Glutamatergic neuron (in vitro differentiated cells): ENCODE measurements around the gene SRMS. TPM values are rescaled to one million over a fixed set of nuclear protein-coding genes. Genes with fewer than 3 reads are reported as not detected.

ENCODE experiments used
- DNase-seq: peaks from one replicate; pipeline ENCODE4 v3.0.0; 2022
- H3K27ac Mint-ChIP-seq: one replicate; pipeline ENCODE4 v1.8.0; 2020; ENCODE audit warnings: mild to moderate bottlenecking, mixed read lengths, inconsistent platforms; ENCODE audit not compliant: unreplicated experiment
- H3K27me3 Mint-ChIP-seq: one replicate; pipeline ENCODE4 v1.8.0; 2020; ENCODE audit warnings: mild to moderate bottlenecking, moderate library complexity, mixed read lengths, inconsistent platforms; ENCODE audit not compliant: unreplicated experiment
- H3K36me3 Mint-ChIP-seq: one replicate; pipeline ENCODE4 v1.8.0; 2020; ENCODE audit warnings: mild to moderate bottlenecking, mixed read lengths, inconsistent platforms; ENCODE audit not compliant: unreplicated experiment
- H3K4me1 Mint-ChIP-seq: one replicate; pipeline ENCODE4 v1.8.0; 2020; ENCODE audit warnings: mild to moderate bottlenecking, low read depth, mixed read lengths, inconsistent platforms; ENCODE audit not compliant: unreplicated experiment
- H3K4me3 Mint-ChIP-seq: one replicate; pipeline ENCODE4 v1.8.0; 2020; ENCODE audit warnings: mild to moderate bottlenecking, mixed read lengths, inconsistent platforms; ENCODE audit not compliant: unreplicated experiment
- H3K9me3 Mint-ChIP-seq: one replicate; pipeline ENCODE4 v1.8.0; 2020; ENCODE audit warnings: mild to moderate bottlenecking, moderate library complexity, mixed read lengths, inconsistent platforms; ENCODE audit not compliant: unreplicated experiment
- CTCF ChIP-seq: fragments of 200-600 bp; sonication (generic); IDR thresholded peaks from one replicate; pipeline ENCODE4 v1.5.0; 2021; ENCODE audit not compliant: partially characterized antibody, unreplicated experiment
- total RNA-seq: library from RNA; stranded (reverse); fragmentation: NEBNext Ultra II Directional; extraction: Animal tissue kit (Norgen Biotek cat#: 25700); gene quantifications from one replicate; pipeline ENCODE4 v1.2.1, GENCODE V29; 2021; ENCODE audit not compliant: unreplicated experiment

SRMS gene
- total RNA-seq, 1 donor from 2014 or later, result not detected

GRCh38 chr20:63493563-63494020 is 54.0 kb downstream of the SRMS start:
- DNase-seq, result no peak
- Mint-ChIP-seq H3K9me3 (peaks cover 4% of the 10 kb centered on the region), H3K4me1 (no peaks in the 10 kb centered on the region), H3K27me3 (peaks cover 10% of the 10 kb centered on the region), H3K36me3 (peaks cover 14% of the 10 kb centered on the region), H3K4me3 (no peak overlapping the region), H3K27ac (no peak overlapping the region)
- TF ChIP-seq CTCF, result no peak

- H3K4me3 Mint-ChIP-seq, result no peak overlapping the region
- H3K9me3 Mint-ChIP-seq, result peaks cover 4% of the 10 kb centered on the region
- no peak for DNase-seq
- H3K4me1 Mint-ChIP-seq, result no peaks in the 10 kb centered on the region
- peaks cover 10% of the 10 kb centered on the region for H3K27me3 Mint-ChIP-seq
- no peak for TF ChIP-seq CTCF
- peaks cover 14% of the 10 kb centered on the region for H3K36me3 Mint-ChIP-seq
- peak overlapping the region; percentile 14 for H3K27ac Mint-ChIP-seq
Measured at GRCh38 chr20:63492982-63493381, 54.6 kb downstream of the SRMS start.

- no peaks in the 10 kb centered on the region for H3K4me1 Mint-ChIP-seq
- no peak for DNase-seq
- peak overlapping the region; percentile 14 for H3K27ac Mint-ChIP-seq
- H3K9me3 Mint-ChIP-seq, result peaks cover 4% of the 10 kb centered on the region
- no peak overlapping the region for H3K4me3 Mint-ChIP-seq
- no peak for TF ChIP-seq CTCF
- H3K27me3 Mint-ChIP-seq, result peaks cover 10% of the 10 kb centered on the region
- peaks cover 14% of the 10 kb centered on the region for H3K36me3 Mint-ChIP-seq
Measured at GRCh38 chr20:63492518-63492917, 55.0 kb downstream of the SRMS start.

- no peak for DNase-seq
- TF ChIP-seq CTCF, result no peak
- Mint-ChIP-seq H3K36me3 (peaks cover 14% of the 10 kb centered on the region), H3K27ac (no peak overlapping the region), H3K4me1 (no peaks in the 10 kb centered on the region), H3K27me3 (peaks cover 10% of the 10 kb centered on the region), H3K4me3 (no peak overlapping the region), H3K9me3 (peaks cover 4% of the 10 kb centered on the region)
Measured at GRCh38 chr20:63491635-63492230, 55.8 kb downstream of the SRMS start.

GRCh38 chr20:63491078-63491477 is 56.5 kb downstream of the SRMS start:
- TF ChIP-seq CTCF, result no peak
- Mint-ChIP-seq H3K27ac (no peak overlapping the region), H3K27me3 (peaks cover 10% of the 10 kb centered on the region), H3K9me3 (peaks cover 7% of the 10 kb centered on the region), H3K4me3 (no peak overlapping the region), H3K36me3 (peaks cover 14% of the 10 kb centered on the region), H3K4me1 (no peaks in the 10 kb centered on the region)
- DNase-seq, result no peak

Other genes starting within 250 kb of the SRMS start
- 165 TPM for gene CHRNA4, start 186.4 kb downstream of the SRMS start, total RNA-seq
- gene KCNQ2, start 75.1 kb downstream of the SRMS start, total RNA-seq, result 354 TPM
- 55.3 TPM for gene EEF1A2, start 48.7 kb downstream of the SRMS start, total RNA-seq
- gene PPDPF, start 27.0 kb downstream of the SRMS start, total RNA-seq, result 293 TPM
- 0.17 TPM for gene PTK6, start 10.4 kb downstream of the SRMS start, total RNA-seq
- gene FNDC11, start 6.4 kb upstream of the SRMS start, total RNA-seq, result 9.3 TPM
- gene HELZ2, start 26.5 kb upstream of the SRMS start, total RNA-seq, result 87.7 TPM
- 12.8 TPM for gene GMEB2, start 79.4 kb upstream of the SRMS start, total RNA-seq
- 459 TPM for gene STMN3, start 105.7 kb upstream of the SRMS start, total RNA-seq
- gene RTEL1, start 110.6 kb upstream of the SRMS start, total RNA-seq, result 36.3 TPM
- gene TNFRSF6B, start 148.9 kb upstream of the SRMS start, total RNA-seq, result not detected
- 51.9 TPM for gene ARFRP1, start 160.2 kb upstream of the SRMS start, total RNA-seq
- 41.5 TPM for gene ZGPAT, start 160.3 kb upstream of the SRMS start, total RNA-seq
- 16.6 TPM for gene LIME1, start 188.9 kb upstream of the SRMS start, total RNA-seq
- 47.9 TPM for gene SLC2A4RG, start 192.0 kb upstream of the SRMS start, total RNA-seq